ENCODE data around the gene TFF1.
"Not testable (repeated sequence)": the region's sequence is repeated elsewhere in the genome, so short reads cannot be mapped to it uniquely, and the experiment has no call there.

Gene TFF1

DNA sequence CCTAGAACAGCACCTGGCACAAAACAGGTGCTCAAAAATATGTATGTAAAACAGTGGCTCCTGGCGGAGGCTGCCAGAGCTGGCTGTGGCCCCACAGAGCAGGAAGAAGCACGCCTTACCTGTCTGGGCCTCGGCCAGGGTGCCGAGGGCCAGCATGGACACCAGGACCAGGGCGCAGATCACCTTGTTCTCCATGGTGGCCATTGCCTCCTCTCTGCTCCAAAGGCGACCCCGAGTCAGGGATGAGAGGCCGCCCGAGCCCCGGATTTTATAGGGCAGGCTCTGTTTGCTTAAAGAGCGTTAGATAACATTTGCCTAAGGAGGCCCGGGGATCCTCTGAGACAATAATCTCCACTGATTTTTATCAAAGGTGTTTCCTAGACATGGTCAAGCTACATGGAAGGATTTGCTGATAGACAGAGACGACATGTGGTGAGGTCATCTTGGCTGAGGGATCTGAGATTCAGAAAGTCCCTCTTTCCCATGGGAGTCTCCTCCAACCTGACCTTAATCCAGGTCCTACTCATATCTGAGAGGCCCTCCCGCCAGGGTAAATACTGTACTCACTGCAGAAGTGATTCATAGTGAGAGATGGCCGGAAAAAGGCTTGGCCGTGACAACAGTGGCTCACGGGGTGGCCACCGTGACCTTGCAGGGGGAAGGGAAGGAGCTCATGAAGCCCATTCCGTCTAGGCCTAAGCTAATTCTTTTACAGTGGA lies at the start of gene TFF1:
TSS of gene TFF1 (minus strand) at position 244 of the 719 bp plus-strand sequence. CDS start at position 204, 40 bp downstream.
- DNase-seq, result no peak

DNA sequence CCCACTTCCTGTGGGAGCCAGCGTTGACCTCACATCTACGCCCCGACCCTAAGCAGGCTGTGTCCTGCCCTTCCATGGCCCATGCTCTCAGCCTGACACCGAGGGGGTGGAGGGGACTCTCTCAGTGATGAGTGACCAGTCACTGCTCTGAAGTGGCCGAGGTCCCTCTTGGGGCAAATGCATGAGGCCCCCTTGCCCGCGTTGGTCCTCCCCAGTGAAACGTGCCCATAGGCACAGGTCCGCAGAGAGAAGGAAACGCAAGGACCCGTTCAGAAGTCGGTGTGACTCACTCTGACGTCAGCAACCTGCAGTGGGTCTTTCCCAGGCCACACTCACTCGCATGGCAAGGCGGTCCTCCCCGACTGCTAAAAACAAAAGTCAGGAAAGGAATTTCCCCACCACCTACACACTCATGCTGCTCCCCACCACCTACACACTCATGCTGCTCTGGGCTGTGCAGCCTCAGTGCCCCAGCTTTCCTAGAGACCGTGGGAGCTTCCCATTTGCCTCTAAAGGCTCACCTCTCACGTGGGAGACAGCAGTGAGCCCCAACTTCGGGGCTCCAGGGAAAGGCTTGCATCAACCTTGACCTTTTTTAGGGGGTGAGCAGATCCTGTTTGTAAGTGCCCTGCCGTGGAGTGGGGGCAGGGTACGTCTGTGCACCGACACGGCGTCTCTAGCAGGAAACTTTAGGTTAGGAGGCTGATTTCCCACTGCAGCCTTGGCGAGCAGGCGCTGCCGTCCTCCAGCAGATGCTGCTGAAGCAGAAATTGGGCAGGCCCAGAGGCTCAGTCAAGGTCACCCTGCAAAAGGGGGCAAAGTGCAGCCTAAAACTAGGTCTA lies 48.8 kb upstream of the TFF1 start:
- DNase-seq, result no peak

DNA sequence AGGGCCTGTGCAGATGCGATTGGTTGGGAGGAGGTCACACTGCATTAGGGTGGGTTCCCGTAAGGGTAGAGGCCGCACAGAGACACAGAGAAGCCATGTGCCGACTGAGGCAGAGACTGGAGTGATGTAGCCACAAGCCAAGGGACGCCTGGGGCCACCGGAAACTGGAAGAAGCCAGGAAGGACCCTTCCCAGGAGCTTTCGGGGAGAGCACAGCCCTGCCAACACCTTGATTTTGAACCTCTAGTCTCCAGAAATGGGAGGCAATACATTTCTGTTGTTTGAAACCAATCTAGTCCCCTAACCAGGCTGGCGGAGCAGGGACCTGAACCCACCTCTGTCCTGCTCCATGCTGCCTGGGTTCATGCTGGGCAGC lies 48.2 kb upstream of the TFF1 start:
- no peak for DNase-seq

DNA sequence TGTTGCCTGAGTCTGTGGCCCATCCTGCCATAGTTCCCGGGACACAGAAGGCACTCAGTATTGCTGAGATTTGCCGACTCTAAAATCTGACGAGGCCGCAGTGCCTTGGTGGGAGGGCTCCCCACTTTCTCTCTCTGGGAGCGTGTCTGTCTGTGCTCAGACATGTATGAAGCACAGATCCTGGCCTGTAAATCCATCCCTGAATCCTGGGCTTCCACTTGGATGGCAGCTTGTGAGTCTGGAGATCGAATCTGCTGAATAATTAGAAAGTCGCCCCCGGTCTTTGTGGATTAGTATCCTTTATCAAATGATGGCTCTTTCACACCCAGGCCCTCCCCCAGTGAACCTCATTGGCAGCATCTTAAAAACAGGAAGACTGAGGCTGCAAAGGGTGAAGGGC lies 47.7 kb upstream of the TFF1 start:
- DNase-seq, result no peak

DNA sequence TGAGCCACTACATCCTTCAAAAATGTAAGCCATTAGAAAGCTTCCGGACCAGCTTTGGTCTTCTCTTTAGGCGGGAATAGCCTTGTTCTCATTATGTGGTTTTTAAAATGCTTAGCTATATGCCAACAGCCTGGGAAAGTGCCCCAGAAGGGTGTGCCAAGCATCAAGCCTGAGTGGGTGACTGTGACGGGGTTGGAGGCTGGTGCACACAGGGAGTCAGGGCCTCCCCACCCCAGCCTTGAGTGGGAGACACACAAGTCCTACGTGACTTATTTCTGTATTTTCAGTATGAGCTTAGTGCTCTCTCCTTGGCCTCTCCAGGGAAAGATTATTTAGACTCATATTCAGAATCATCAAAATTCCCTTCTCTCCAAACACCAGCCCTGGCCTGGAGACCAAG lies 47.2 kb upstream of the TFF1 start:
- DNase-seq, result no peak

- DNase-seq, result no peak
Measured at GRCh38 chr21:42413093-42413492, 46.8 kb upstream of the TFF1 start.

DNA sequence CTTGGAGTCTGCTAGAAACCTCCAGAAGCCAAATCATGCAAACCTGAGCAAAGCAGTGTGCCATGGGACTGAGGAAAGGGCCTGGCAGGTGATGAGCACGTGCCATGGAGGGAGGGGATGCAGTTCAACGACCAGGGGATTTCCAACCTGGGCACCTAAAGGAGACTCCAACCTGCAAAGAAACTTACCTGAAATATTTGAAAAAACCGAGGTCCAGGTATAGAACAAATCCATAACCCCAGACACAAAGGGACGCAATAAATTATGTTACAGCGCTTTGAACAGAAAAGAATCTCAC lies 46.2 kb upstream of the TFF1 start:
- DNase-seq, result no peak

DNA sequence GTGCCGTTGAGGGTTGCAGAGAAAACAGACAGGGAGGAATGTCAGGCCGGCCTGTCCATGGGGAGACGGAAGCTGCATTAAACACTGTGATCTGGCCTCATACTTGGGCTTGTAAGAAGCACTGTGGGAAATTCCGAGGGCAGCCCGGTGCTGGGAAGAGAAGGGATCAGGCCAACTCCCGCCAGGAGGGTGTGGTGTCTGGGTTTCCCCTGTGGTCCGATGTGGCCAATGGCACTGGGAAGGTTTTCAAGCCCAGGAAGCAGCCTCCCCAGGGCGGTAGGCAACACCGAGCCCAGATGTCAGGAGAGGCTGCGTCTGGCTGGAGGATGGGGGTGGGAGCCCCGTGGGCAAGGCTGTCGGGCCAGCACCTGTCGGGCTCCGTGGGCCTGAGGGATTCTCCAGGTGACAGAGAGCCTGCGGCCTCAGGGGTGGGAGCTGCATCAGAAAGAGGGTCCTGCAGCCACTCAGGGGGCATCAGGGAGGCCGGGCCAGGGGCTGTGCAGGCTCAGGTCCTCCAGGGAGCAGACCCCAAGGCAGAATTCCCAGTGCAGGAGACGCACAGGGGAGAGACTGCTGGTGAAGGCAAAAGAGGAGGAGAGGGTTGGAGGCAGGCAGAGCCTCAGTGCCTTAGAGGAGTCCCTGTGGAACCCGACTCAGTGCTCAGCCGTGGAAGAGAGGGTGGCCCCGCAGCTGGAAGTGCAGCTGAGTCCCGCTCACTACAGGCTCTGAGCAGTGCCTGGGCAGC lies 45.7 kb upstream of the TFF1 start:
- no peak for DNase-seq

DNA sequence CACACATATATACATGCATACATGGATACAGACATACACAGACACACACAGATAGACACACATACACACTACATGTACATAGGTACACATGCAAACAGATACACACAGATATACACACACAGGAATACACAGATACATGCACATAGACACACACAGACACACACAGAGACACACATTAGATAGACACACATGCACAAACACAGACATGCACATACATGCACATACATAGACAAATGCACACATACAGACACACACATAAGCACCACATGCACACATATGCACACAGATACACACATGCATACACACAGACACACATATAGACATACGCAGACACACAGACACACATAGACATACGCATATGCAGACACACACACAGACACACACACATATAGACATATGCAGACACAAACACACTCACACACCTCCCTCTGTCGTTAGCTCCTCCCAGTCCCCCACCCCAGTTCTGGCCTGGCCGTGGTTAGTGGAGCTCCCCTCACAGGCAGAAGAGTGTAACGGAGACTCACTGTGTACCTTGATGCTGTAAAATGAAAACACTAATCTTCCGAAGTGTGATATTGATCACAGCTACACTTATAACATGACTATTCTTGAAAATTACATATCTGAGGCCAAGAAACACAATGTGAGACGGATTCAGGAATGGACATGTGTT lies 45.0 kb upstream of the TFF1 start:
- DNase-seq, result no peak

GRCh38 chr21:42409366-42409765 lies 43.0 kb upstream of the TFF1 start:
- no peak for DNase-seq

DNA sequence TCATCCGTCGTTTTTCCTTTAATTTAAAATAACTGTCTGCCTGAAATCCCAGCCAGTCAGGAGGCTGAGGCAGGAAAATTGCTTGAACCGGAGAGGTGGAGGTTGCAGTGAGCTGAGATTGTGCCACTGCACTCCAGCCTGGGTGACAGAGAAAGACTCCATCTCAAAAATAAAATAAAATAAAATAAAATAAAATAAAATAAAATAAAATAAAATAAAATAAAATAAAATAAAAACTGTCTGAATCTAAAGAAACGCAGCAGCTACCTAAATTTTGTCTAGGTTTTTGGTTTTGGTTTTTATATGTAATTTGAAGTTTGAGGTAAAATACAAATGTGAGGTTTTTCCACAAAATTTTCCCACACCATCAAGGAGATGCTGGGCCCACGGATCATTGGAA lies 42.4 kb upstream of the TFF1 start:
- not testable (repeated sequence) for DNase-seq

GRCh38 chr21:42407476-42407875 lies 41.1 kb upstream of the TFF1 start:
- no peak for DNase-seq

DNA sequence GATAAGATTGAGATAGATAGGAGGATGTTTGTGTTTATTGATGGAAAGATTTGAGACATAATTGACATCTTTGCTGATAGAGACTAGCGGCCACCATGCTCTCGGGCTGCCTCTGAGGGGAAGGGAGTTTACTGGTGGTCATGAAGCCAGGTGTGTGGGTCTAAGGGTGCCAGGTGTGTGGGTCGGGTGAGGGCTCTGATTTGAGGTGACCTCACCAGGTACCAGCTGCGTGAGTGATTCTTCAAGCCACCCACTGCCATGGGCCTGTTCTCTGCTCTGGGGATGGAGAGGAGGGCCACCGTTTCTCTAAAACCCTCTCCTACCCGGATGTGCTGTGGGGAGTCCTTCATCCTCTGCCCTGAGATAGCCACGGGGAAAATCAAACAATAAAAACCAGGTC lies 40.5 kb upstream of the TFF1 start:
- no peak for DNase-seq

- DNase-seq, result no peak
Measured at GRCh38 chr21:42406201-42406621, 39.9 kb upstream of the TFF1 start.

DNA sequence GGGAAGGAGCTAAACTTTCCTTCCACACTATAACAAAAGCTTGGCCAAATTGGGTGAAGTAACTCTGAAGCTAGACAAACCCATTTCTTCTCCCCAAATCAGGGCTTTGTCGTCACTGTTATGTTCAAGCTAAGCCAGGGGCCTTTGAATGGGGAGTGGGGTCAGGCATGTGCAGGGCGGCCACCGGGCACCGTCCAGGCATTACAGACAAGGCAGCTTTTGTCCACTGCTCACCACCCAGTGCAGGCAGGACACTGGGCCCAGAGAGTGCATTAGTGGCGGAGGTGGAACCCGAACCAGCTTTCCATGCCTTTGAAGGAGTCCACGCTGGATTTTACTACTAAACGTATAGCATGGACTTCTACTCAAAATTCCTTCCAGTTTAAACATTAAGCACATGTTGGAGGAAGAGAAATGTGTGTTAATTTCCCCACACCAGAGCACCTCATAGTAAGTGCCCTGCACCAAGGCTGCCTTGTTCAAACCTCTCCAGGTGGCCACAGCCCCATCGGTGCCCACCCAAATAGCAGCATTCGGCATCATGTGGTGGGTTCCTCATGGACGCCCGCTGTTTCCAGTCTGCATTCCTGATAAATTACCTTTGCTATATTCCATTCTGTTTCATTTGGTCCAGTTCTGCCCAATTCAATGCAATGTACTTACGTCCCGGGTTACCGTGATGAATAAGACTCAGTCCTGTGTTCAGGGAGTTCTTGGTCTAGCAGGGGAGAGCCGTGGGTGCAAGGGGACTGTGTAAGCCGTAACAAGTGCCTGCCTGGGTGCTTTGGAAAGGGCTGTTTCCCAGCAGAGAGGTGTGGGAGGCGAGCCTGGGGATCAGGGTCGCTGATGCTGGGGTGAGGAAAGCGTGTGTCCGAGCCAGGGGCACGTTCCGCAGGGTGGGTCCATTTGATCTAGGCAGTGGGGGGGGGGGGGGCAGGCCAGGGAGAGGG lies 39.0 kb upstream of the TFF1 start:
- no peak for DNase-seq

DNA sequence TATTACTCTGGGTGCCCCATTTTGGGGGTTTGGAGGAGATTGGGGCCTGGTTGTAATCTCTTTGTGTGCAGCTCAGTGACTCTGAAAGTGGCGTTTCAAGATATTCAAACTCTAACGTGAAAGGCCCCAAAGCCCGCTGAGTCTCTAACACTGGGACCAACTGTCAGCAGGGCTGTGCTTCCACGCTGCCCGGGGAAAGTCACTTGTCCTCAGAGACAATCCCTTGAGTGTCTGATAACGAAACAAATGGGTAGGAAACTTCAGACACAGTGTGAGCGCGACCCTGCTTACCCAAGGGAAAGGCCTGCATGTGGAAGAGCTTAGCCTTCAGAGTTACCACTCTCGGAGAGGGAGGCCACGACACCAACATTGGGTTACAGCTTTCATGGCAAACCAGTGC lies 38.2 kb upstream of the TFF1 start:
- DNase-seq, result no peak

- no peak for DNase-seq
Measured at GRCh38 chr21:42403611-42404231, 37.4 kb upstream of the TFF1 start, which contains the start of gene UBASH3A. TSS of gene UBASH3A (plus strand) at chr21:42403902. CDS start at chr21:42403946, 44 bp downstream.

DNA sequence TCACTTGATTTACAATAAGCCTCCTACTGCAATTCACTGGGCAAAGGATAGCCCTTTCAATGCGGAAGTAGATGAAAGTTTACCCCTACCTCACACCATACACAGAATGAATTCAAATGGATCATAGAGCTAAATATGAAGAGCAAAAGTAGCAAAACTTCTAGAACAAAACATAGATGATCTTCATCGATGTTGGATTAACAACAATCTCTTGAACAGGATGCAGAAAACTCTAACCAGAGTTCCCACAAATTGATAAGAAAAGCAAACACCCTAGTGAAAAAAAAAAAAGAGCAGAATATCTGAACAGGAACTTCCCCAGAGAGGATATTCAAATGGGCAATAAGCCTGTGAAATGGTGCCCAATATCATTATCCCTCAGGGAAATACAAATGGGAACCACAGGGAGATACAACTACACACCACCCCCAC lies 35.5 kb upstream of the TFF1 start:
- DNase-seq, result no peak

- no peak for DNase-seq
Measured at GRCh38 chr21:42401154-42401553, 34.8 kb upstream of the TFF1 start.

GRCh38 chr21:42400525-42400924 lies 34.2 kb upstream of the TFF1 start:
- no peak for DNase-seq

DNA sequence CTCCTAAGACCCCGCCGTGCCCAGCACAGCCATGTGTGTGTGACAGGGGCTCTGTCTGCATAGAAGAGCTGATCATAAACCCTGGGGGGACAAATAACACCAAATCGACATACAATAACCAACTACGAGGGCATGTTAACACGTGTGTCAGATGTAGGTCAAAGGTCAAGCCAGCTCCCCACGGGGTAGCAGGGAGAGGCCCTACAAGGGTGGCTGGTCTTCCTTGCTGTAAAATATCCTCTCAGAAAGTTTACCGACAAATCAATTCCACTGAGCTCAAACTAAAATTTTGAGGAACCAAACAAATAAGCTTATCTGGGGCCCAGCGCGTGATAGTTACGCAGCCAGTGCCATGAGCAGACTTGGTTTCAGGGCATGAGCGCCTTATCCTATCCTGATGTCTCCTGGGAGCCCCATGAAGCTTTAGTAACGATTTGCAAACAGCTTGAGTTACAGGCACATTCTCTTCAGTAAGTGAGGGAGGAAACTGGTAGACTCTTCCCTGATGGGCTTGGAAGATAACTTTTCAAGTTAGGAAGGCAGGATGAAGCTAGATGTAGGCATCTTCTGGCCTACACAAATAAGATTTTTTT lies 32.2 kb upstream of the TFF1 start:
- no peak for DNase-seq
